ENCODE results near the gene SOSTDC1.
A peak's percentile ranks its signal among the peaks of the same experiment; 100 is the strongest.
"Not testable (repeated sequence)": the region's sequence is repeated elsewhere in the genome, so short reads cannot be mapped to it uniquely, and the experiment has no call there.

SOSTDC1 gene, protein sequence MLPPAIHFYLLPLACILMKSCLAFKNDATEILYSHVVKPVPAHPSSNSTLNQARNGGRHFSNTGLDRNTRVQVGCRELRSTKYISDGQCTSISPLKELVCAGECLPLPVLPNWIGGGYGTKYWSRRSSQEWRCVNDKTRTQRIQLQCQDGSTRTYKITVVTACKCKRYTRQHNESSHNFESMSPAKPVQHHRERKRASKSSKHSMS

GRCh38 chr7:16465469-16466361 is at the start of gene SOSTDC1:
Gene SOSTDC1 (minus strand): TSS chr7:16465738. CDS start chr7:16465668, 70 bp downstream.
- Histone ChIP-seq H3K27ac (peak within 1 kb of the TSS in 17 of 21 experiments; percentile 8 to 74 (median 56)), H3K4me3 (peak within 1 kb of the TSS in 5 of 7 experiments; percentile 14 to 29 (median 19))

- H3K4me3 ChIP-seq = no peak overlapping the region
Observed at GRCh38 chr7:16514729-16515128, 49.2 kb upstream of the SOSTDC1 start.

GRCh38 chr7:16514271-16514670 is 48.7 kb upstream of the SOSTDC1 start:
- H3K4me3 ChIP-seq = no peak overlapping the region
- H3K27ac ChIP-seq = no peak overlapping the region

More at GRCh38 chr7:16514729-16515128, 49.2 kb upstream of the SOSTDC1 start:
- no peak overlapping the region for H3K27ac ChIP-seq

- Histone ChIP-seq H3K27ac (no peak overlapping the region), H3K4me3 (no peak overlapping the region)
Observed at GRCh38 chr7:16512097-16512496, 46.6 kb upstream of the SOSTDC1 start.

DNA sequence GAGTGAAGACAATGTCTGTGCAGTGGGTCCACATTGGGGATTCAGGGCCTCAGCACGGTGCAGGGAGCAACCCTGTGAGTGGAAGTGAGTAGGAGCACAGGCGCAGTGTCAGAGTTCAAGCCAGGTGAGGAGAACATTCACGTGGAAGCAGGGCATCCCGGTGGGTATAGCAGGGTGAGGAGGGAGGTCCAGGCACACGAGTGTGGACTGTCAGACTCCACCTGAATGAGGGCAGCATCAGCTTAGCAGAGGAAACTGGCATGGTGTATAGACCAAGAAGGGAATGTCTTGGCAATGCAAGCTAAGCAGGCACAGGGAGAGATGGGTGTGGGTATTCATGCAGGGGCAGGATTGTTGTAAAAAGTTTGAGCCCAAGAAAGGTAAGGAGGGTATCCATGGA is 45.8 kb upstream of the SOSTDC1 start:
- Histone ChIP-seq H3K27ac (no peak overlapping the region), H3K4me3 (no peak overlapping the region)

GRCh38 chr7:16509829-16510228 is 44.3 kb upstream of the SOSTDC1 start:
- H3K27ac ChIP-seq = no peak overlapping the region
- H3K4me3 ChIP-seq = no peak overlapping the region

- H3K4me3 ChIP-seq, H3K27ac ChIP-seq: not testable (repeated sequence)
Observed at GRCh38 chr7:16506422-16506821, 40.9 kb upstream of the SOSTDC1 start.

GRCh38 chr7:16504019-16504418 is 38.5 kb upstream of the SOSTDC1 start:
- H3K27ac ChIP-seq = no peak overlapping the region
- H3K4me3 ChIP-seq = no peak overlapping the region

DNA sequence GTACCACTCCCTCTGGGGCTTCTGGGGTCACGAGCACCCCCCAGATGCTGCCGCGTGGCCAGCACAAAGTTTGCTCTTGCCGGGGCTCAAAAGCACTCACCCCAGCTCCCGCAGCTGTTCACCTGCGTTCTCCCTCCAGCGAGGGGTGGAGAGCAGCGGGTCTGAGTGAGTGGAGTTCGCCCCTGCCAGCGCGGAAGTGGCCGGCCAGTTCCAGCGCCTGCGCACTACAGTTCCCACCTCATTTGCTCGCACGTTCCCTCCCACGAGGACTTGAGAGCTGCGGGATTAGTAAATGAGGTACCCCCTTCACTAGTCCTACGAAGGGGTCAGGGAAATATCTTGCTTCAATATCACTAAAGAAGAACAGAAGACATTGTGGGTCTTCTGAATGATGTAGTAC is 36.8 kb upstream of the SOSTDC1 start:
- Histone ChIP-seq H3K27ac (no peak overlapping the region), H3K4me3 (no peak overlapping the region)

GRCh38 chr7:16498122-16498521 is 32.6 kb upstream of the SOSTDC1 start:
- no peak overlapping the region for H3K4me3 ChIP-seq
- H3K27ac ChIP-seq = no peak overlapping the region

GRCh38 chr7:16494955-16495719 is 29.6 kb upstream of the SOSTDC1 start:
- no peak overlapping the region for H3K4me3 ChIP-seq
- peak overlapping the region in 5 of 21 experiments; percentile 1 to 28 (median 3) for H3K27ac ChIP-seq

DNA sequence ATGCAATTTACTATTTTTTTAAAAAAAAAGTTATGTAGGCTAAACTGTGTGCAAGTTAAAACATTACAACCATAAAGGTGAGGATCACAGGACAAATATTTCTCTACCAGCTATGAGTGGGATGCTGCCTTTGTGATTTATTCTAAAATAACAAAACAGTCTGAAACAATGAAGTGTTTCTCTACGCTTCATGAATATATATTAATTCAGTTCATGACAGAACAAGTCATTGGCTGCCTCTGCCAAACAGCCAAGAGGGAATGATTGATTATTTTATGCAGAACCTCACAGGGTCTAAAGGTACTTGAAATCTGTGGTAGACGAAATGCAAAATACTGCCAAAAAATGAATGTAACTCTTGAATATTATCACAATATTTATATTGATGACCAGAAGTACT is 29.0 kb upstream of the SOSTDC1 start:
- H3K4me3 ChIP-seq = no peak overlapping the region
- peak overlapping the region in 4 of 21 experiments; percentile 2 to 60 (median 24) for H3K27ac ChIP-seq

DNA sequence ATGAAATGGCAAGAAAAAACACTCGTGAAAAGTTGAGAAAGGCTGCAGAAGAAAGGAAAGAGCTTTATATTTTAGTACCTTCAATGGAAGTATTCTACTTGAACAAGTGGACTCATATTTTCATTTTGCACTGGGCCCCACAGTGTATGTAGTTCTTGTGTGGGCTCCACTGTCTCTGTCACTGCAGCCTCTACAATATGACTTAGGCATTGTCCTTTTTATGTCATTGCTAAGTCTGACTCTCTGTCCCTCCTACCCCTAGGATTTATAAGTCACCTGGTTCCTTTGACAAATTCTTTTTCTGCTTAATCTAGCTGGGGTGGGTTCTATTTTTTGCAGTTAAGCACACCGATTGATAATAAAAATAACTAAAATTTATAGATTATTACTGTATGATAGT is 27.7 kb upstream of the SOSTDC1 start:
- H3K4me3 ChIP-seq = no peak overlapping the region
- peak overlapping the region in 5 of 21 experiments; percentile 18 to 61 (median 26) for H3K27ac ChIP-seq

DNA sequence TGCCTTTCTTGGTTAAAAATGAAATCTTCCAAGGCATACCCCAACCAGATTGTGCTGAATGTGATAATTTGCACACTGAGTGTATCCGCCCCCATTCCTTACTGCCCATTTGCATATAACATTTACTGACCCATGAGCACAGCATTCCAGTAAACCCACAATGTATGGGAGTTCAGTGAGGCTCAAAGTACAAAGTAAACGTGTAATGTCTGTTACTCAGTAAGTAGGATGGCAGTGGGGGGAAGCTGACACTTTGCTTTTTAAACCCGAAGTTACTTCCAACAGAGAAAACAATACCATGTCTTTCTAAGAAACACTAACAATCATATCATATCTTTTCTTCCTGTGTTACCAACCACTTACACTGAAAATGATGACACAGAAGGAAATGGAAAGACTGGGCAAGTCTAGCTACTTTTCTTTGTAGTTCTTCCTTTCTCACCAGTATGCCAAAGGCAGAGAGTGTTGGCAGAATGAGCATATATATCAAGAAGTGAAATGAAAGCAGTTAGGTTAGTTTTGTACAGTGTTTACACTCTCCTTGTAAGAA is 27.1 kb upstream of the SOSTDC1 start:
- Histone ChIP-seq H3K27ac (peak overlapping the region in 2 of 21 experiments; percentile 26 to 47), H3K4me3 (no peak overlapping the region)

- Histone ChIP-seq H3K27ac (no peak overlapping the region), H3K4me3 (no peak overlapping the region)
Observed at GRCh38 chr7:16491148-16491547, 25.6 kb upstream of the SOSTDC1 start.

GRCh38 chr7:16484453-16485158 is 19.1 kb upstream of the SOSTDC1 start:
- Histone ChIP-seq H3K4me3 (no peak overlapping the region), H3K27ac (peak overlapping the region in 12 of 21 experiments; percentile 8 to 76 (median 44))

DNA sequence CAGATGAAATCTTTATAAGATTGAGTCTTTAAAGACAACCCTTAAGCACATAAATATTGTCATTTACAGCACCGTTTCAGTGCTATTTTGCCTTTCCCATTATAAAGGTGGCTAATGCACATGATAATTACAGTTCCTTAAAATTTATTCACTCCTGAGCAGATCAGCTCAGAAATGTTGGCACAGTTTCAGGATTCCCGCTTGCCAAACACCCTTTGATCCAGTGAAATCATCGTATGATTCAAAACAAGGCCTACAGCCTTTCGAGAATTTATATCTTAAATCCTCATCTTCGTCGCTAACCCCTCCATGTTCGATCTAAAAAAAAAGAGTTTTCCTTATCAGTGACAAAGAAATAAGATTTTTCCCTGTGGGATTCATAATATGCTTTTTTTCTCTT is 14.1 kb upstream of the SOSTDC1 start:
- Histone ChIP-seq H3K4me3 (no peak overlapping the region), H3K27ac (no peak overlapping the region)

DNA sequence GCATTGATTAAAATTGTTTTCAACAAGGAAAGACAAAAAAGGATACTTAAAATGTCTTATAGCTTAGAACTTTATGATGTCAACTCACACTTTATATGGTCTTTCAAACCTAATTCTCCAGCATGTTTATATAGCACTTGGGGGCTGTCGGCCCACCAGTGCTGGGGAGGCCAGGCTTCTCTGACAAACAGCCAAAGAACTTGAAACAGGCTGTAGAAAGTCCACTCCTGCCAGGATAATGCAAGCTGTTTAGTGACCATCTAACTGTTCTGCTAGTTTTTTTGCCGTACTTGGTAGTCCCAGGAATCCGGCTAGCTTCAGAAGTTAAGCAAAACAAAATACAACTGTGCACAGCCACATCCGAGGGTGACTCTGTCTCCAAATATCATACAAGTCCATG is 13.6 kb upstream of the SOSTDC1 start:
- no peak overlapping the region for H3K27ac ChIP-seq

DNA sequence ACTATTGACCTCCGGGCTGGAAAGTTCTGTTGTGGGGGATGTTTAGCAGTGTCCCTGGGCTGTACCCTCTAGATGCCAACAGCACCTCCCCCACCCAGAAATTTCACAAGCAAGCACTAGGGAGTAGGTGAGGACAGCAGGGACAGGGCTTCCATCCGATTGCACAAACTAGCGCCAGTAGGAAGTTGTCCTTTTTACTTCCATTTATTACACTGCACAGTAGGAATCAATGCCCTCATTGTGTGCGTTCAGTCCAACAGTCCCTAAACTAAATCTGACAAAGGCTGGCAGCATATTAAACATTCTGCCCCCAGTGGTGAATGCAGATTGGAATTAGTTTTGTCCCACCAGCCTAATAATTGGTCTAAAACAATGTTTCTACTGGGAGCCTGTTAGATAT is 6.4 kb upstream of the SOSTDC1 start:
- Histone ChIP-seq H3K4me3 (no peak overlapping the region), H3K27ac (no peak overlapping the region)

More for the DNA sequence above, 13.6 kb upstream of the SOSTDC1 start:
- no peak overlapping the region for H3K4me3 ChIP-seq
